ENCODE results near the gene GLI1. TPM values are rescaled to one million over a fixed set of nuclear protein-coding genes. Genes with fewer than 3 reads are reported as not detected.
"Not testable (repeated sequence)": the region's sequence is repeated elsewhere in the genome, so short reads cannot be mapped to it uniquely, and the experiment has no call there.

GLI1 gene
- total RNA-seq, 2 experiments from 2014 or later = 0.40 to 0.73 TPM

- Mint-ChIP-seq H3K4me1 (peaks cover 19% of the 10 kb centered on the region), H3K36me3 (ENCODE audit: low read depth) (peaks cover 76% of the 10 kb centered on the region), H3K27me3 (no peaks in the 10 kb centered on the region), H3K4me3 (no peak overlapping the region), H3K9me3 (ENCODE audit: low read depth) (no peaks in the 10 kb centered on the region), H3K27ac (peak overlapping the region; percentile 43)
- ATAC-seq = no peak
- ChIA-PET CTCF (interaction anchor here (0.6 to 1.7 kb wide), 4 partner anchors 38 to 214 kb away, joined by 3 read pairs; no protein-coding TSS in a partner anchor), POLR2A (interaction anchor here (0.6 to 1.2 kb wide), 4 partner anchors 11 to 187 kb away, joined by 3 to 7 read pairs (median 4); partner anchors contain the start of gene MARS1)
- intact Hi-C loops (cut with DNase I, micrococcal nuclease) = no loop called here
- no peak for DNase-seq
Observed at GRCh38 chr12:57514720-57515407, 55.3 kb downstream of the GLI1 start.

GRCh38 chr12:57515408-57515933 lies 55.9 kb downstream of the GLI1 start:
- intact Hi-C loops (cut with DNase I, micrococcal nuclease) = no loop called here
- Mint-ChIP-seq H3K27me3 (no peaks in the 10 kb centered on the region), H3K4me1 (peaks cover 19% of the 10 kb centered on the region), H3K4me3 (no peak overlapping the region), H3K27ac (peak overlapping the region; percentile 43), H3K9me3 (ENCODE audit: low read depth) (no peaks in the 10 kb centered on the region), H3K36me3 (ENCODE audit: low read depth) (peaks cover 79% of the 10 kb centered on the region)
- DNase-seq (no peak), ATAC-seq (no peak)
- POLR2A ChIA-PET = interaction anchor here (0.6 kb wide), 1 partner anchor 186 kb away, joined by 5 read pairs; no protein-coding TSS in a partner anchor
- CTCF ChIA-PET = interaction anchor here (1.7 kb wide), 1 partner anchor 39 kb away, joined by 3 read pairs; no protein-coding TSS in a partner anchor

GRCh38 chr12:57515934-57516541 lies 56.5 kb downstream of the GLI1 start:
- no peak overlapping the region for H3K4me3 Mint-ChIP-seq
- no peaks in the 10 kb centered on the region for H3K27me3 Mint-ChIP-seq
- H3K4me1 Mint-ChIP-seq = peaks cover 22% of the 10 kb centered on the region
- no peak for DNase-seq
- H3K27ac Mint-ChIP-seq = peak overlapping the region; percentile 43
- intact Hi-C loops (cut with DNase I, micrococcal nuclease) = no loop called here
- H3K36me3 Mint-ChIP-seq (ENCODE audit: low read depth) = peaks cover 77% of the 10 kb centered on the region
- CTCF ChIA-PET = no interaction called here
- POLR2A ChIA-PET = interaction anchor here (1.2 kb wide), 1 partner anchor 13 kb away, joined by 8 read pairs; no protein-coding TSS in a partner anchor
- no peaks in the 10 kb centered on the region for H3K9me3 Mint-ChIP-seq (ENCODE audit: low read depth)
- ATAC-seq = no peak

GRCh38 chr12:57516617-57517153 lies 57.1 kb downstream of the GLI1 start:
- no peak overlapping the region for H3K4me3 Mint-ChIP-seq

GRCh38 chr12:57517187-57517586 lies 57.6 kb downstream of the GLI1 start:
- H3K27me3 Mint-ChIP-seq = no peaks in the 10 kb centered on the region
- intact Hi-C loops (cut with DNase I, micrococcal nuclease) = no loop called here
- ChIA-PET POLR2A (interaction anchor here (1.0 to 1.2 kb wide), 4 partner anchors 9 to 20 kb away, joined by 3 to 8 read pairs (median 4); no protein-coding TSS in a partner anchor), CTCF (no interaction called here)
- peaks cover 34% of the 10 kb centered on the region for H3K4me1 Mint-ChIP-seq
- H3K4me3 Mint-ChIP-seq = no peak overlapping the region
- H3K9me3 Mint-ChIP-seq (ENCODE audit: low read depth) = no peaks in the 10 kb centered on the region
- peaks cover 67% of the 10 kb centered on the region for H3K36me3 Mint-ChIP-seq (ENCODE audit: low read depth)
- ATAC-seq (no peak), DNase-seq (no peak)
- peak overlapping the region; percentile 44 for H3K27ac Mint-ChIP-seq

More at GRCh38 chr12:57516617-57517153, 57.1 kb downstream of the GLI1 start:
- H3K4me1 Mint-ChIP-seq = peaks cover 29% of the 10 kb centered on the region
- no peaks in the 10 kb centered on the region for H3K27me3 Mint-ChIP-seq
- ChIA-PET CTCF (no interaction called here), POLR2A (interaction anchor here (1.0 to 1.2 kb wide), 4 partner anchors 9 to 20 kb away, joined by 3 to 8 read pairs (median 4); no protein-coding TSS in a partner anchor)
- DNase-seq = no peak
- H3K36me3 Mint-ChIP-seq (ENCODE audit: low read depth) = peaks cover 72% of the 10 kb centered on the region
- H3K27ac Mint-ChIP-seq = peak overlapping the region; percentile 44
- H3K9me3 Mint-ChIP-seq (ENCODE audit: low read depth) = no peaks in the 10 kb centered on the region
- ATAC-seq = no peak
- intact Hi-C loops (cut with DNase I, micrococcal nuclease) = no loop called here

- Mint-ChIP-seq H3K4me1 (peaks cover 34% of the 10 kb centered on the region), H3K36me3 (ENCODE audit: low read depth) (peaks cover 62% of the 10 kb centered on the region), H3K27ac (peak overlapping the region; percentile 98)
- intact Hi-C loops (cut with DNase I, micrococcal nuclease); DNase-seq; H3K27me3 Mint-ChIP-seq; H3K4me3 Mint-ChIP-seq; CTCF ChIA-PET; H3K9me3 Mint-ChIP-seq (ENCODE audit: low read depth); ATAC-seq: not testable (repeated sequence)
- POLR2A ChIA-PET = interaction anchor here (0.7 to 1.2 kb wide), 6 partner anchors 8 to 390 kb away, joined by 3 to 6 read pairs (median 4); partner anchors contain the start of genes ARHGAP9 and LRP1
Observed at GRCh38 chr12:57517718-57518117, 58.1 kb downstream of the GLI1 start.

- peak overlapping the region; percentile 96 for H3K4me3 Mint-ChIP-seq
- ChIA-PET CTCF (no interaction called here), POLR2A (interaction anchor here (0.6 to 1.2 kb wide), 7 partner anchors 17 to 390 kb away, joined by 3 to 6 read pairs (median 3); partner anchors contain the start of genes ARHGAP9 and LRP1)
- no peak for ATAC-seq
- intact Hi-C loops (cut with DNase I, micrococcal nuclease) = no loop called here
- no peak for DNase-seq
- H3K9me3 Mint-ChIP-seq (ENCODE audit: low read depth) = no peaks in the 10 kb centered on the region
- peaks cover 56% of the 10 kb centered on the region for H3K36me3 Mint-ChIP-seq (ENCODE audit: low read depth)
- H3K27ac Mint-ChIP-seq = peak overlapping the region; percentile 98
- H3K4me1 Mint-ChIP-seq = peaks cover 36% of the 10 kb centered on the region
- H3K27me3 Mint-ChIP-seq = no peaks in the 10 kb centered on the region
Observed at GRCh38 chr12:57518176-57518919, 58.8 kb downstream of the GLI1 start.

GRCh38 chr12:57518920-57519795 lies 59.6 kb downstream of the GLI1 start:
- peak overlapping the region; percentile 96 for H3K4me3 Mint-ChIP-seq
- DNase-seq = peak; percentile 40
- ChIA-PET POLR2A (interaction anchor here (0.6 to 2.4 kb wide), 4 partner anchors 18 to 294 kb away, joined by 3 to 8 read pairs (median 4); partner anchors contain the start of gene DCTN2), CTCF (no interaction called here)
- no peaks in the 10 kb centered on the region for H3K27me3 Mint-ChIP-seq
- peaks cover 58% of the 10 kb centered on the region for H3K36me3 Mint-ChIP-seq (ENCODE audit: low read depth)
- peaks cover 44% of the 10 kb centered on the region for H3K4me1 Mint-ChIP-seq
- intact Hi-C loops (cut with DNase I, micrococcal nuclease) = no loop called here
- ATAC-seq = no peak
- peak overlapping the region; percentile 98 for H3K27ac Mint-ChIP-seq
- no peaks in the 10 kb centered on the region for H3K9me3 Mint-ChIP-seq (ENCODE audit: low read depth)

GRCh38 chr12:57519796-57520052 lies 60.1 kb downstream of the GLI1 start:
- ATAC-seq = no peak
- peak overlapping the region; percentile 96 for H3K4me3 Mint-ChIP-seq
- H3K36me3 Mint-ChIP-seq (ENCODE audit: low read depth) = peaks cover 57% of the 10 kb centered on the region
- H3K27ac Mint-ChIP-seq = peak overlapping the region; percentile 98
- ChIA-PET POLR2A (interaction anchor here (0.6 to 2.4 kb wide), 6 partner anchors 17 to 225 kb away, joined by 3 to 8 read pairs (median 3); partner anchors contain the start of gene DCTN2), CTCF (no interaction called here)
- DNase-seq = peak; percentile 48
- peaks cover 50% of the 10 kb centered on the region for H3K4me1 Mint-ChIP-seq
- H3K27me3 Mint-ChIP-seq = no peaks in the 10 kb centered on the region
- intact Hi-C loops (cut with DNase I, micrococcal nuclease) = loop anchor here (1.0 to 5.0 kb wide), 12 partner anchors 28 to 1591 kb away; partner anchors contain the start of genes MARS1 (in 2 of the 2), CDK4 (in 1 of the 2), DCTN2 (in 1 of the 2) and GLI1 (in 1 of the 2)
- no peaks in the 10 kb centered on the region for H3K9me3 Mint-ChIP-seq (ENCODE audit: low read depth)
